ENCODE results near the gene DOK5. TPM values are rescaled to one million over a fixed set of nuclear protein-coding genes. Genes with fewer than 3 reads are reported as not detected.

Gene DOK5
- total and polyA plus RNA-seq, 2 of the 8 experiments (the other 6 are each of a cell fraction or from before 2014, with no cell fraction given): 8.9 to 15.0 TPM

GRCh38 chr20:54550776-54551396 is 75.5 kb downstream of the DOK5 start (continued):
- TF ChIP-seq PHF8 (conservative IDR thresholded peaks at IDR 0.05; ENCODE audit: low read depth, low read length) (no peak), MAFK (IDR thresholded peaks at IDR 0.05; ENCODE audit: low read depth, low read length) (no peak), TEAD4 (IDR thresholded peaks at IDR 0.05; ENCODE audit: low read depth, low read length) (no peak), GTF2F1 (IDR thresholded peaks at IDR 0.05; ENCODE audit: borderline replicate concordance, low read depth, low read length) (no peak), CREB1 (IDR thresholded peaks at IDR 0.05) (no peak), SP4 (IDR thresholded peaks at IDR 0.05; ENCODE audit: low read length) (no peak)
